Prostate gland (tissue), 2 donors: ENCODE results near the gene LRRC66. TPM values are rescaled to one million over a fixed set of nuclear protein-coding genes. Genes with fewer than 3 reads are reported as not detected.
A peak's percentile ranks its signal among the peaks of the same experiment; 100 is the strongest.

ENCODE experiments used
- DNase-seq: peaks from one replicate; pipeline ENCODE4 v3.0.0-alpha.2; 2019; ENCODE audit warnings: low spot score
- H3K27ac ChIP-seq, 2 donors: fragments of 200-600 bp; sonication (generic); 2 replicates each; pipeline ENCODE4 v1.5.1; 2017 to 2019
- H3K27me3 ChIP-seq: fragments of 200-600 bp; sonication (generic); replicated peaks from 2 replicates; pipeline ENCODE4 v1.5.1; 2019; ENCODE audit not compliant: insufficient read depth
- H3K36me3 ChIP-seq, 2 donors: fragments of 200-600 bp; sonication (generic); 1 replicate in 1 of 2; 2 replicates in 1 of 2; pipeline versions ENCODE4 v1.5.1 to v1.8.1; 2017 to 2019
- H3K4me1 ChIP-seq: fragments of 200-600 bp; sonication (generic); replicated peaks from 2 replicates; pipeline ENCODE4 v1.5.1; 2019
- H3K4me3 ChIP-seq, 2 donors: fragments of 200-600 bp; sonication (generic); 2 replicates each; pipeline ENCODE4 v1.5.1; 2017 to 2019
- H3K9me3 ChIP-seq: fragments of 200-600 bp; sonication (generic); 2 replicates; pipeline ENCODE4 v1.5.1; 2017
- CTCF ChIP-seq, 4 experiments: fragments of 200-600 bp in 2 of 4; fragments of 450-650 bp in 2 of 4; sonication (generic) in 2 of 4; IDR thresholded peaks; 1 replicate in 3 of 4; 2 replicates in 1 of 4; pipeline ENCODE4 v1.5.1; 2016 to 2019; ENCODE audit warnings: antibody characterized with exemption in 4 of 4, mild to moderate bottlenecking in 2 of 4, moderate library complexity in 2 of 4
- POLR2A ChIP-seq: fragments of 450-650 bp; IDR thresholded peaks from one replicate; pipeline ENCODE4 v1.6.1; 2016; ENCODE audit warnings: antibody characterized with exemption, mild to moderate bottlenecking
- POLR2AphosphoS5 ChIP-seq: sonication (generic); formaldehyde crosslinking; IDR thresholded peaks from one replicate; pipeline ENCODE4 v1.6.1; 2017; ENCODE audit warnings: antibody characterized with exemption
- WGBS: methylation state at CpG from one replicate; pipeline ENCODE4 v1.1.5; 2018; 5-methylcytosine and 5-hydroxymethylcytosine counted together
- intact Hi-C: fragments of 100-400 bp; cut with DNase I; formaldehyde crosslinking; loops from one replicate; pipeline ENCODE4 v1.14.2; 2022
- total RNA-seq, 2 donors: library from RNA; depleted of rRNA; stranded (reverse); fragments of >200 nt; gene quantifications; one replicate each; pipeline ENCODE4 v1.1.0, GENCODE V29; 2016

Gene LRRC66
- total RNA-seq, 2 donors from 2014 or later, result 0.23 TPM; not detected in 1

- WGBS, result 89% methylated on average over 5 of the region's 5 CpGs
- Histone ChIP-seq H3K27me3 (no peaks in the 10 kb centered on the region), H3K4me1 (no peaks in the 10 kb centered on the region), H3K27ac (no peak overlapping the region), H3K9me3 (no peaks in the 10 kb centered on the region), H3K4me3 (no peak overlapping the region), H3K36me3 (no peaks in the 10 kb centered on the region)
- intact Hi-C loops, result no loop called here
- no peak for DNase-seq
- TF ChIP-seq POLR2AphosphoS5, result no peak
- TF ChIP-seq CTCF (IDR thresholded peaks at IDR 0.05), result no peak
- no peak for TF ChIP-seq POLR2A
Measured at GRCh38 chr4:52049266-52049665, 29.1 kb upstream of the LRRC66 start.

- Histone ChIP-seq H3K27ac (no peak overlapping the region), H3K4me3 (no peak overlapping the region), H3K9me3 (no peaks in the 10 kb centered on the region), H3K27me3 (no peaks in the 10 kb centered on the region), H3K4me1 (no peaks in the 10 kb centered on the region), H3K36me3 (no peaks in the 10 kb centered on the region)
- TF ChIP-seq POLR2A (no peak), CTCF (IDR thresholded peaks at IDR 0.05) (no peak), POLR2AphosphoS5 (no peak)
- DNase-seq, result no peak
- intact Hi-C loops, result no loop called here
- 96% methylated on average over 1 of the region's 1 CpG for WGBS
Measured at GRCh38 chr4:52045028-52045427, 24.9 kb upstream of the LRRC66 start.

GRCh38 chr4:52038103-52038912, 18.1 kb upstream of the LRRC66 start, which contains the start of gene SGCB:
Gene SGCB (minus strand): TSS chr4:52038299. CDS start chr4:52038259, 40 bp downstream.
- Histone ChIP-seq H3K36me3 (no peaks in the 10 kb centered on the region), H3K9me3 (no peaks in the 10 kb centered on the region), H3K4me1 (no peaks in the 10 kb centered on the region), H3K27ac (peak within 1 kb of the TSS; percentile 66 to 68), H3K27me3 (no peaks in the 10 kb centered on the region), H3K4me3 (peak within 1 kb of the TSS; percentile 73 to 82)
- intact Hi-C loops, result loop anchor here (5.0 to 10.0 kb wide), 3 partner anchors 146 to 196 kb away; partner anchors contain the start of gene DCUN1D4
- WGBS, result 3% methylated on average over 59 of the region's 70 CpGs
- no peak for TF ChIP-seq POLR2AphosphoS5
- peak; percentile 20 for TF ChIP-seq POLR2A
- peak; percentile 53 for DNase-seq

GRCh38 chr4:52037689-52038102, 17.5 kb upstream of the LRRC66 start:
- no peaks in the 10 kb centered on the region for H3K9me3 ChIP-seq
- no peak for DNase-seq
- 2% methylated on average over 23 of the region's 25 CpGs for WGBS
- intact Hi-C loops, result loop anchor here (5.0 to 10.0 kb wide), 3 partner anchors 145 to 195 kb away; partner anchors contain the start of gene DCUN1D4
- H3K4me3 ChIP-seq, result peak overlapping the region; percentile 73 to 82
- H3K27me3 ChIP-seq, result no peaks in the 10 kb centered on the region
- peak overlapping the region; percentile 66 to 68 for H3K27ac ChIP-seq
- TF ChIP-seq POLR2A (no peak), CTCF (IDR thresholded peaks at IDR 0.05) (no peak), POLR2AphosphoS5 (no peak)
- no peaks in the 10 kb centered on the region for H3K36me3 ChIP-seq
- H3K4me1 ChIP-seq, result no peaks in the 10 kb centered on the region

GRCh38 chr4:52036886-52037530, 16.8 kb upstream of the LRRC66 start:
- no peaks in the 10 kb centered on the region for H3K27me3 ChIP-seq
- WGBS, result 48% methylated on average over 7 of the region's 7 CpGs
- no peaks in the 10 kb centered on the region for H3K9me3 ChIP-seq
- TF ChIP-seq CTCF (IDR thresholded peaks at IDR 0.05) (no peak), POLR2AphosphoS5 (no peak), POLR2A (no peak)
- no peak for DNase-seq
- H3K36me3 ChIP-seq, result no peaks in the 10 kb centered on the region
- H3K27ac ChIP-seq, result no peak overlapping the region
- H3K4me1 ChIP-seq, result no peaks in the 10 kb centered on the region
- peak overlapping the region; percentile 73 to 82 for H3K4me3 ChIP-seq
- intact Hi-C loops, result loop anchor here (5.0 to 10.0 kb wide), 3 partner anchors 145 to 195 kb away; partner anchors contain the start of gene DCUN1D4
